OCI-LY1 (cell line): ENCODE data around the gene WDR72.

Source experiments
- H2AFZ ChIP-seq: fragments of 200-600 bp; sonication (generic), shearing (Covaris generic); 2 replicates; pipeline ENCODE4 v1.6.0; 2014; ENCODE audit warnings: antibody characterized with exemption, mild to moderate bottlenecking, low read length
- H3F3A ChIP-seq: fragments of 200-600 bp; sonication (generic), shearing (Covaris generic); 2 replicates; pipeline ENCODE4 v1.6.0; 2014; ENCODE audit warnings: mild to moderate bottlenecking, antibody characterized with exemption, low read length, moderate library complexity; ENCODE audit not compliant: insufficient read depth
- H3K27ac ChIP-seq: fragments of 200-600 bp; sonication (generic); 2 replicates; pipeline ENCODE4 v1.5.1; 2014; ENCODE audit warnings: low read length, mixed run types, mild to moderate bottlenecking, low read depth; ENCODE audit not compliant: poor library complexity, severe bottlenecking
- H3K27me3 ChIP-seq: fragments of 200-600 bp; sonication (generic); 2 replicates; pipeline ENCODE4 v1.6.0; 2014; ENCODE audit warnings: antibody characterized with exemption, mild to moderate bottlenecking, low read length, moderate library complexity; ENCODE audit not compliant: insufficient read depth
- H3K36me3 ChIP-seq: fragments of 200-600 bp; sonication (generic); 2 replicates; pipeline ENCODE4 v1.6.1; 2014; ENCODE audit warnings: mild to moderate bottlenecking, antibody characterized with exemption, low read length, moderate library complexity, mixed read lengths; ENCODE audit not compliant: insufficient read depth
- H3K4me1 ChIP-seq: fragments of 200-600 bp; sonication (generic); 2 replicates; pipeline ENCODE4 v1.5.1; 2014; ENCODE audit warnings: mild to moderate bottlenecking, low read length, moderate library complexity; ENCODE audit not compliant: insufficient read depth, severe bottlenecking
- H3K4me2 ChIP-seq: fragments of 200-600 bp; sonication (generic), shearing (Covaris generic); 2 replicates; pipeline ENCODE4 v1.6.1; 2014; ENCODE audit warnings: low read length
- H3K4me3 ChIP-seq: fragments of 200-600 bp; sonication (generic); 2 replicates; pipeline ENCODE4 v1.5.1; 2014; ENCODE audit warnings: low read length, low read depth, mild to moderate bottlenecking, mixed read lengths; ENCODE audit not compliant: poor library complexity, severe bottlenecking
- H3K79me2 ChIP-seq: fragments of 200-600 bp; shearing (Covaris generic); 2 replicates; pipeline ENCODE4 v1.6.1; 2016; ENCODE audit warnings: mixed run types, low read length, mixed read lengths; ENCODE audit not compliant: insufficient read depth
- H3K9ac ChIP-seq: fragments of 200-600 bp; sonication (generic), shearing (Covaris generic); 2 replicates; pipeline ENCODE4 v1.6.1; 2014; ENCODE audit warnings: mild to moderate bottlenecking, low read length, mixed read lengths
- H3K9me2 ChIP-seq: fragments of 200-600 bp; sonication (generic), shearing (Covaris generic); 2 replicates; pipeline ENCODE4 v1.6.1; 2014; ENCODE audit warnings: low read depth, mild to moderate bottlenecking, low read length, mixed read lengths
- H3K9me3 ChIP-seq: fragments of 200-600 bp; shearing (Covaris generic); 2 replicates; pipeline ENCODE4 v1.6.1; 2014; ENCODE audit warnings: low read length, mixed read lengths
- H4K20me1 ChIP-seq: fragments of 200-600 bp; sonication (generic), shearing (Covaris generic); 2 replicates; pipeline ENCODE4 v1.6.0; 2016; ENCODE audit warnings: mild to moderate bottlenecking, low read length; ENCODE audit not compliant: insufficient read depth
- EZH2 ChIP-seq: fragments of 200-600 bp; sonication (generic), shearing (Covaris generic); IDR thresholded peaks from 2 replicates; pipeline ENCODE4 v1.8.0; 2017; ENCODE audit warnings: borderline replicate concordance, mixed run types, mild to moderate bottlenecking, antibody characterized with exemption, low read length, moderate library complexity, mixed read lengths
- TF ChIP-seq, protein P1 (sequence below): fragments of 200-600 bp; sonication (generic), shearing (Covaris generic); IDR thresholded peaks from 2 replicates; pipeline ENCODE4 v1.5.1; 2017; ENCODE audit warnings: mild to moderate bottlenecking, antibody characterized with exemption, low read length, moderate library complexity, mixed read lengths

Gene WDR72

DNA sequence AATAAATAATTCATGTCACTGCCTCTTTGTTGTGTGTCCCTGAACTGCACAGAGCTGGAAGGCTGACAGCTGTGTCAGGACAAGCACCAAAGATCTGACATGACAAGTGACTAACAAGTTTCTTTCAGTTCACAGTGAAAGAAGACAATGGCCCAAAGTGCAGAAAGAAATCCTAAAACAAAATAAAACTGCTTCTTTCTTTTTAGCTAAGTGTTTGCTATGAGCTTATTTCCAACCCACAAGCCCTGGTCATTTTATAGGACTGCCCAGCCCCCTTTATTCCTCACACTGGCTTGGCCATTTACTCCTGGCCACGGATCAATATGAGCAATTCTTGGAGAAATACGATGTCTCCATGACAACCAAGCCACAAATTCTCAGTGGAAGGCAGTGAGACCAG is 238.5 kb downstream of the WDR72 start:
- TF ChIP-seq, protein P1, sequence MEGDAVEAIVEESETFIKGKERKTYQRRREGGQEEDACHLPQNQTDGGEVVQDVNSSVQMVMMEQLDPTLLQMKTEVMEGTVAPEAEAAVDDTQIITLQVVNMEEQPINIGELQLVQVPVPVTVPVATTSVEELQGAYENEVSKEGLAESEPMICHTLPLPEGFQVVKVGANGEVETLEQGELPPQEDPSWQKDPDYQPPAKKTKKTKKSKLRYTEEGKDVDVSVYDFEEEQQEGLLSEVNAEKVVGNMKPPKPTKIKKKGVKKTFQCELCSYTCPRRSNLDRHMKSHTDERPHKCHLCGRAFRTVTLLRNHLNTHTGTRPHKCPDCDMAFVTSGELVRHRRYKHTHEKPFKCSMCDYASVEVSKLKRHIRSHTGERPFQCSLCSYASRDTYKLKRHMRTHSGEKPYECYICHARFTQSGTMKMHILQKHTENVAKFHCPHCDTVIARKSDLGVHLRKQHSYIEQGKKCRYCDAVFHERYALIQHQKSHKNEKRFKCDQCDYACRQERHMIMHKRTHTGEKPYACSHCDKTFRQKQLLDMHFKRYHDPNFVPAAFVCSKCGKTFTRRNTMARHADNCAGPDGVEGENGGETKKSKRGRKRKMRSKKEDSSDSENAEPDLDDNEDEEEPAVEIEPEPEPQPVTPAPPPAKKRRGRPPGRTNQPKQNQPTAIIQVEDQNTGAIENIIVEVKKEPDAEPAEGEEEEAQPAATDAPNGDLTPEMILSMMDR: no peak
- no peak for TF ChIP-seq EZH2
- no peak overlapping the region for H3K4me3 ChIP-seq

DNA sequence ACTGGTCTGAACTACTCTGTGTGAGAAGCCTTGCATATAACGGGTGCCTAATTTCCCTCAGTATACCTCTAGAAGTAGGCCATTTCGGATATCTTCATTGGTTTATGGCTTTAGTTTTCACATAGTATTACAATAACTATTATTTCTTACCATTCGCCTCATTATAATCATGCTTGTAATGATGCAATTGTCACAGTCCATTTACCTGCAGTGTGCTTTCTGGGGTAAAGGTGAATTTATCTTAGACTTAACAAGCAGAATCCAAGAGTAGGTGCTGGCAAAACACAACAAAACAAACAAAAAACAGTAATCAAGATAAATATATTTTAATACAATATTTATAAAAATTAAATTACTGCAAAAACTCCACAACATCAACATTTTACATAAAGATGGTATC is 246.0 kb downstream of the WDR72 start:
- H3K4me1 ChIP-seq: no peaks in the 10 kb centered on the region
- H4K20me1 ChIP-seq: no peaks in the 10 kb centered on the region
- no peak overlapping the region for H3K9ac ChIP-seq
- H3K36me3 ChIP-seq: no peaks in the 10 kb centered on the region
- H3K27ac ChIP-seq: no peak overlapping the region
- H3K9me2 ChIP-seq: no peaks in the 10 kb centered on the region
- H3F3A ChIP-seq: no peaks in the 10 kb centered on the region
- H3K9me3 ChIP-seq: no peaks in the 10 kb centered on the region
- no peaks in the 10 kb centered on the region for H3K27me3 ChIP-seq
- no peak overlapping the region for H3K4me3 ChIP-seq
- H2AFZ ChIP-seq: no peak overlapping the region
- no peak overlapping the region for H3K4me2 ChIP-seq
- H3K79me2 ChIP-seq: no peaks in the 10 kb centered on the region
- no peak for TF ChIP-seq EZH2
- TF ChIP-seq, protein P1: no peak

More for the DNA sequence above, 238.5 kb downstream of the WDR72 start:
- Histone ChIP-seq H3K9ac (no peak overlapping the region), H2AFZ (no peak overlapping the region), H3K27me3 (no peaks in the 10 kb centered on the region), H3K9me2 (no peaks in the 10 kb centered on the region), H3K79me2 (no peaks in the 10 kb centered on the region), H3K4me2 (no peak overlapping the region), H3K9me3 (no peaks in the 10 kb centered on the region), H3K27ac (no peak overlapping the region), H4K20me1 (no peaks in the 10 kb centered on the region), H3K36me3 (no peaks in the 10 kb centered on the region), H3F3A (no peaks in the 10 kb centered on the region), H3K4me1 (no peaks in the 10 kb centered on the region)

DNA sequence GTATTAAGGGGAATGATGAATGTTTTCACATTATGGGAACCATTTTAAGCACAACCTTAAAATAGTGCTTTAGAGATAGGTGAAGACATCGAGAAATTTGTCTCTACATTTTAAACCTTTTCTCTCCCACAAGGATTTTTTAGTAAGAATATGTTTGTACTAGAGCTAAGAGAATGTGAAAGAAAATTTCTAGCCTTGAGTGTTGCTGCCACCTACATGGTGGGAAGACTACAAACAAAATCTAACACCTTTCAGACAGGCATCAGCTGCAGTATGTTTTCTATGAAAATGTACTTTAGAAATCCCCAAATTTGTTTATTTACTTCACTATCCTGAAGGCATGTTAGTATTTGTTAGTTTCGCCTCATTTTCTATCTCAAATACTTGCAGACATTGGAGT is 247.4 kb downstream of the WDR72 start:
- no peaks in the 10 kb centered on the region for H4K20me1 ChIP-seq
- no peaks in the 10 kb centered on the region for H3K4me1 ChIP-seq
- H3K27me3 ChIP-seq: no peaks in the 10 kb centered on the region
- TF ChIP-seq, protein P1: no peak
- TF ChIP-seq EZH2: no peak
- H3K9me2 ChIP-seq: no peaks in the 10 kb centered on the region
- H3K27ac ChIP-seq: no peak overlapping the region
- no peaks in the 10 kb centered on the region for H3K9me3 ChIP-seq
- H3K79me2 ChIP-seq: no peaks in the 10 kb centered on the region
- H3K4me2 ChIP-seq: no peak overlapping the region
- H3K9ac ChIP-seq: no peak overlapping the region
- no peak overlapping the region for H2AFZ ChIP-seq
- no peaks in the 10 kb centered on the region for H3K36me3 ChIP-seq
- no peaks in the 10 kb centered on the region for H3F3A ChIP-seq
- no peak overlapping the region for H3K4me3 ChIP-seq
